GM12878 (cell line): ENCODE measurements around the gene ZNF226. TPM values are rescaled to one million over a fixed set of nuclear protein-coding genes. Genes with fewer than 3 reads are reported as not detected.

Experiments used
- ATF2 ChIP-seq: IDR thresholded peaks from 2 replicates; pipeline ENCODE4 v1.6.1; 2012; ENCODE audit warnings: low read length, inconsistent platforms
- ATF7 ChIP-seq: fragments of 450-650 bp; IDR thresholded peaks from 2 replicates; pipeline ENCODE4 v1.6.1; 2016; ENCODE audit warnings: low read depth, mild to moderate bottlenecking
- CHD4 ChIP-seq: fragments of 200-600 bp; sonication (generic); IDR thresholded peaks from 2 replicates; pipeline ENCODE4 v1.6.1; 2016; ENCODE audit warnings: mild to moderate bottlenecking
- GATAD2B ChIP-seq: fragments of 450-650 bp; conservative IDR thresholded peaks from 2 replicates; pipeline ENCODE4 v1.6.1; 2017; ENCODE audit warnings: low read depth, mild to moderate bottlenecking, moderate library complexity
- HDGF ChIP-seq: fragments of 450-650 bp; IDR thresholded peaks from 2 replicates; pipeline ENCODE4 v1.6.1; 2016; ENCODE audit warnings: antibody characterized with exemption
- MYB ChIP-seq: fragments of 150-350 bp; IDR thresholded peaks from 2 replicates; pipeline ENCODE4 v1.6.1; 2014; ENCODE audit warnings: mild to moderate bottlenecking, low read depth, low read length, borderline replicate concordance
- NFIC ChIP-seq: IDR thresholded peaks from 2 replicates; pipeline ENCODE4 v1.6.1; 2012; ENCODE audit warnings: low read depth, mild to moderate bottlenecking, inconsistent platforms, low read length, moderate library complexity
- NFYB ChIP-seq: IDR thresholded peaks from 2 replicates; pipeline ENCODE4 v1.6.1; 2011; ENCODE audit warnings: low read depth, mild to moderate bottlenecking, low read length, improper control_type of control experiment, moderate library complexity; ENCODE audit not compliant: insufficient read depth
- NRF1 ChIP-seq: conservative IDR thresholded peaks from 2 replicates; pipeline ENCODE4 v1.6.1; 2011; ENCODE audit warnings: mild to moderate bottlenecking, low read depth, low read length, improper control_type of control experiment
- PAX5 ChIP-seq: IDR thresholded peaks from 2 replicates; pipeline ENCODE4 v1.6.1; 2011; ENCODE audit warnings: low read depth, low read length, borderline replicate concordance
- POLR2AphosphoS2 ChIP-seq: IDR thresholded peaks from 2 replicates; pipeline ENCODE4 v1.6.1; 2011; ENCODE audit warnings: low read depth, mild to moderate bottlenecking, low read length, improper control_type of control experiment, moderate library complexity
- RELA ChIP-seq: fragments of 450-650 bp; IDR thresholded peaks from 2 replicates; pipeline ENCODE4 v1.8.0; 2014; ENCODE audit warnings: borderline replicate concordance; ENCODE audit not compliant: partially characterized antibody
- REST ChIP-seq: IDR thresholded peaks from 2 replicates; pipeline ENCODE4 v1.6.1; 2012; ENCODE audit warnings: mild to moderate bottlenecking, low read depth, low read length
- RUNX3 ChIP-seq: IDR thresholded peaks from 2 replicates; pipeline ENCODE4 v1.6.1; 2012; ENCODE audit warnings: low read length, inconsistent platforms
- SIX5 ChIP-seq: IDR thresholded peaks from 2 replicates; pipeline ENCODE4 v1.6.1; 2011; ENCODE audit warnings: mild to moderate bottlenecking, low read depth, low read length, moderate library complexity; ENCODE audit not compliant: severe bottlenecking
- SMC3 ChIP-seq: IDR thresholded peaks from 2 replicates; pipeline ENCODE4 v1.6.1; 2011; ENCODE audit warnings: low read length, improper control_type of control experiment, borderline replicate concordance
- SPI1 ChIP-seq: IDR thresholded peaks from 2 replicates; pipeline ENCODE4 v1.6.1; 2011; ENCODE audit warnings: low read depth, mild to moderate bottlenecking, low read length, moderate library complexity, borderline replicate concordance; ENCODE audit not compliant: insufficient read depth
- SREBF1 ChIP-seq: IDR thresholded peaks from 2 replicates; pipeline ENCODE4 v1.6.1; 2012; ENCODE audit warnings: mild to moderate bottlenecking, low read length
- SRF ChIP-seq, 2 experiments: IDR thresholded peaks; 2 replicates each; pipeline ENCODE4 v1.6.1; 2011; ENCODE audit warnings: low read depth in 2 of 2, low read length in 2 of 2, mild to moderate bottlenecking in 1 of 2, moderate library complexity in 1 of 2
- TAF1 ChIP-seq: IDR thresholded peaks from 2 replicates; pipeline ENCODE4 v1.6.1; 2011; ENCODE audit warnings: mild to moderate bottlenecking, low read depth, low read length, borderline replicate concordance
- TCF12 ChIP-seq: IDR thresholded peaks from 2 replicates; pipeline ENCODE4 v1.6.1; 2011; ENCODE audit warnings: low read depth, mild to moderate bottlenecking, low read length
- USF1 ChIP-seq: IDR thresholded peaks from 2 replicates; pipeline ENCODE4 v1.6.1; 2011; ENCODE audit warnings: borderline replicate concordance, low read depth, mild to moderate bottlenecking, moderate library complexity, mixed read lengths, low read length; ENCODE audit not compliant: insufficient read depth; ENCODE audit errors: extremely low read length
- polyA plus RNA-seq, 11 experiments: library from polyadenylated mRNA; depleted of rRNA in 4 of 11; unstranded in 6 of 11; stranded (reverse) in 5 of 11; fragments of >200 nt; fragmentation: Nextera tagmentation in 4 of 11; fragmentation: Illumina TruSeq in 1 of 11; extraction: Ambion mirVana in 4 of 11; extraction: Trizol in 1 of 11; gene quantifications; 1 replicate in 1 of 11; 2 replicates in 10 of 11; pipeline versions ENCODE4 v1.2.1 to v1.2.3, GENCODE V29; 2011 to 2016; ENCODE audit warnings: inconsistent platforms in 2 of 11, missing spikeins in 2 of 11, low read depth in 1 of 11
- total RNA-seq, 4 experiments: library from RNA; depleted of rRNA in 3 of 4; stranded (reverse); fragments of >200 nt in 3 of 4; fragmentation: Illumina TruSeq in 1 of 4; extraction: Trizol in 1 of 4; gene quantifications; 2 replicates each; pipeline versions ENCODE4 v1.2.1 to v1.2.3, GENCODE V29; 2013 to 2021
- TF ChIP-seq, protein P1 (sequence below): IDR thresholded peaks from 2 replicates; pipeline ENCODE4 v1.6.1; 2011; ENCODE audit warnings: borderline replicate concordance, low read depth, mild to moderate bottlenecking, moderate library complexity, low read length; ENCODE audit not compliant: insufficient read depth, poor library complexity, severe bottlenecking

The ZNF226 gene
- total and polyA plus RNA-seq, 10 of the 15 experiments (the other 5 are each of a cell fraction or from before 2014, with no cell fraction given), result 13.7 to 35.3 (median 18.3) TPM

DNA sequence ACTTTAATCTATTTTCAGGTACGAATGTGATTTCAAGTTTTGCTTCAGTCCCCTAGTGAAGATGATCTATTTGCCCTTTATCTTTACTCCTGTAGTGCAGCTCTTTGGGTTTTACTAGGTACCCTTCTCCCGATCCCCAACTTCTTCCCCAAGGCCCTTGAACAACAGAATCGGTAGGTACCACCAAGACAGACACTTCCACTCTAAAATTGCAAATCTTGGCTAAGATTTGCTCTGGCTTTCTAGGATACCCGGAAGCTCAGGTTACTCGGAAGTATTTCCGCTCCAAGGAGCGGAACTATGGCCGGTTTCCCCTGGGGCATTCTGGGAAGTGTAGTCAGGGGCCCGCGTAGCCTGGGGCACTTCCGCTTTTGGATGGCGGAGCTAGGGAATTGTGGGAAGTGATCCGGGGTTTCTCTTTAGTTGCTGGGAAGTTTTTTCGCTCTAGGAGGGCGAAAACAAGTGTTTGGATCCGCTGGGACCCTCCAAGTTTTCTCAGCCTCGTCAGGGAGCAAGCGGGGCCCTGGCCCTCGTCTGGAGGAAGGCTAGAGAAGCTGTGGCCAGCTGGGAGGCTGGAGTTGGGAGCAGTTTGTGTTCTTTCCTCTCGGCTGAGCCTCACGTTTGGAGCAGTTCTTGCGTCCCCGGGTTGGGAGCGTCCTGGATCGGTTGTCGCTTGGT lies 42.4 kb downstream of the ZNF226 start (continued):
- TF ChIP-seq NRF1 (no peak), NFIC (peak; percentile 37; the same call in 1 of the 2 replicates), SRF (IDR thresholded peaks at IDR 0.05; ENCODE audit: low read depth in 2 of 2, low read length in 2 of 2) (0 out of 4 replicates have a peak, but pooled peaks of 1 of the 2 experiments have one; percentile 26), ATF7 (peak; percentile 45; the same call in 1 of the 2 replicates), GATAD2B (0 out of 2 replicates have a peak, but pooled peaks have one; percentile 22), PAX5 (peak; percentile 99), RELA (peak; percentile 25), SPI1 (peak; percentile 97), SREBF1 (peak; percentile 60; the same call in 1 of the 2 replicates), ATF2 (no peak), TCF12 (no peak), USF1 (no peak), HDGF (no peak), RUNX3 (peak; percentile 56), SMC3 (no peak), SIX5 (peak; percentile 89), MYB (no peak), CHD4 (no peak), POLR2AphosphoS2 (peak; percentile 83; the same call in 1 of the 2 replicates), REST (no peak), TAF1 (peak; percentile 58; the same call in 1 of the 2 replicates), NFYB (no peak)
- TF ChIP-seq, protein P1, sequence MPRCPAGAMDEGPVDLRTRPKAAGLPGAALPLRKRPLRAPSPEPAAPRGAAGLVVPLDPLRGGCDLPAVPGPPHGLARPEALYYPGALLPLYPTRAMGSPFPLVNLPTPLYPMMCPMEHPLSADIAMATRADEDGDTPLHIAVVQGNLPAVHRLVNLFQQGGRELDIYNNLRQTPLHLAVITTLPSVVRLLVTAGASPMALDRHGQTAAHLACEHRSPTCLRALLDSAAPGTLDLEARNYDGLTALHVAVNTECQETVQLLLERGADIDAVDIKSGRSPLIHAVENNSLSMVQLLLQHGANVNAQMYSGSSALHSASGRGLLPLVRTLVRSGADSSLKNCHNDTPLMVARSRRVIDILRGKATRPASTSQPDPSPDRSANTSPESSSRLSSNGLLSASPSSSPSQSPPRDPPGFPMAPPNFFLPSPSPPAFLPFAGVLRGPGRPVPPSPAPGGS, result no peak
